GM12865 (cell line): Measurements from ENCODE around the gene CDT1.
A peak's percentile ranks its signal among the peaks of the same experiment; 100 is the strongest.

Experiments used
- DNase-seq: peaks from one replicate; pipeline ENCODE4 v3.0.0; 2010; ENCODE audit warnings: low read depth
- H3K4me3 ChIP-seq: 2 replicates; pipeline ENCODE4 v1.5.1; 2011; ENCODE audit warnings: mild to moderate bottlenecking, low read depth, low read length, control low read depth
- TF ChIP-seq, protein P1 (sequence below): IDR thresholded peaks from 2 replicates; pipeline ENCODE4 v1.5.1; 2011; ENCODE audit warnings: low read length, control low read depth, low read depth, inconsistent platforms; ENCODE audit not compliant: insufficient read depth; ENCODE audit errors: missing control alignments

The CDT1 gene

DNA sequence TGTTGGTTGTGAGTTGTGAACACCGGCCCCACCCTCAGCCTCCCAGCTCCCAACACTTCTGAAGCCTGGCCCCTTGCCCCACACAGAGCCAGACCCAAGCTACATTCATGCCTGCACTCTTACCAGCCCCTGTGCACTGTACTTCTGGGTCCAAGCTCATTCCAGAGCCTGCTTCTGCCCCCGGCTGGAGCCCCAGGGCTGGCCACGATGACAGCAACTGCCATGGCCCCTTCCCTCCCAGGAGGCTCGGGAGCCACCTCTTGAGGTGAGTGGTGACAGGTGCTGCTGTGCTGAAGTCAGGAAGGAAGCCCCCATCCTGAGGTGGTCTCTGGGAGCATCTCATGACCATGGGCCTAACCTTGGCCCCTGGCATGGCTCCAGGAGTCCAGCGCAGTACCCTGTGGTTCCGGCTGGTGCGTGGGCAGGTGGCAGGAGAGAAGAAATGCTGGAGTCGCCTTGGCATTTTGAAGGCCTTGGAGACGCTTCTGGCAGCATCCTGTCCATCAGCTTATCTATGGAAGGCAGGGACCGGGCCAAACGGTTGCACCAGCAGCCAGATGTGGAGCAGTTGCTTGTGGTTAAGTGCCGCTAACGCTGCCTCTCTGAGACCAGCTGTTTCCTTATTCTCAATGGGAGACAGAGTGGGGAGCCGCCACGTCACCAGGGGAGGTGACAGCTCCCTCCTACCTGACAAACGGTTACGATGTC, 3.9 kb upstream of the CDT1 start:
- TF ChIP-seq, protein P1, sequence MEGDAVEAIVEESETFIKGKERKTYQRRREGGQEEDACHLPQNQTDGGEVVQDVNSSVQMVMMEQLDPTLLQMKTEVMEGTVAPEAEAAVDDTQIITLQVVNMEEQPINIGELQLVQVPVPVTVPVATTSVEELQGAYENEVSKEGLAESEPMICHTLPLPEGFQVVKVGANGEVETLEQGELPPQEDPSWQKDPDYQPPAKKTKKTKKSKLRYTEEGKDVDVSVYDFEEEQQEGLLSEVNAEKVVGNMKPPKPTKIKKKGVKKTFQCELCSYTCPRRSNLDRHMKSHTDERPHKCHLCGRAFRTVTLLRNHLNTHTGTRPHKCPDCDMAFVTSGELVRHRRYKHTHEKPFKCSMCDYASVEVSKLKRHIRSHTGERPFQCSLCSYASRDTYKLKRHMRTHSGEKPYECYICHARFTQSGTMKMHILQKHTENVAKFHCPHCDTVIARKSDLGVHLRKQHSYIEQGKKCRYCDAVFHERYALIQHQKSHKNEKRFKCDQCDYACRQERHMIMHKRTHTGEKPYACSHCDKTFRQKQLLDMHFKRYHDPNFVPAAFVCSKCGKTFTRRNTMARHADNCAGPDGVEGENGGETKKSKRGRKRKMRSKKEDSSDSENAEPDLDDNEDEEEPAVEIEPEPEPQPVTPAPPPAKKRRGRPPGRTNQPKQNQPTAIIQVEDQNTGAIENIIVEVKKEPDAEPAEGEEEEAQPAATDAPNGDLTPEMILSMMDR, result no peak
- no peak overlapping the region for H3K4me3 ChIP-seq
- DNase-seq, result no peak

DNA sequence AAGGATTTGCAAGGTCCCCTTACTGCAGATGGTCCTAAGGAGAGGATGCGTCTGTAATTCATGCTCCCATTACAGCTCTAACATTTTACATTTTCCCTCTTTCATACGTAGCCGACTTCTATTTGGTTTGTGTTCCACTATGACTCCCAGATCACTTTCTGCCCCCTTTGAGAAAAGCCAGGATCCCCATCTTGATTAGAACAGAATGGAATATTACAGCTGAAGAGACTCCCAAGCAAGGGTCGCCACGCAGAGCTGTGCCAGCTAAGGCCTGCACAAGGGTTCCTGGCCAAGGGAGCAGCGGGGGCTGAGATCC, 3.4 kb upstream of the CDT1 start:
- TF ChIP-seq, protein P1, result no peak
- no peak for DNase-seq
- no peak overlapping the region for H3K4me3 ChIP-seq

DNA sequence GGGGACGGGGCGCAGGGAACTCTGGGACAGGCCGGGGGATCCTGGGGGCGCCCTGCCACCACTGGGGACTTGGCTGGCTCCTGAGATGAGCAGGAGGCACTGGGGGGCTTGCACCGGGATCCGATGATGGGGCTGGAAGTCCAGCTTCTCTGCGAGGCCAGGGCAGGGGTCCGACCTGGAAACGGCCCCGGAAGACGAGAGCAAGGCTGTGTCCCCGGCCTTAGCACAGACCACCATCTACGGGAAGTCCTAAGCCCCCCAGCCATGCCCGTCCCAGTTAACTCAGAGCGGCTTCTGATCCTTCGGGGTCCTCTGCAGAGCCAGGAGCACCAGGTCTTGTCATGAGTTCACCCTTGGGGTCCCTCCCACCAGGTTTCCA, 573 bp downstream of the CDT1 start:
- no peak for DNase-seq
- H3K4me3 ChIP-seq, result peak overlapping the region; percentile 64
- TF ChIP-seq, protein P1, result no peak

DNA sequence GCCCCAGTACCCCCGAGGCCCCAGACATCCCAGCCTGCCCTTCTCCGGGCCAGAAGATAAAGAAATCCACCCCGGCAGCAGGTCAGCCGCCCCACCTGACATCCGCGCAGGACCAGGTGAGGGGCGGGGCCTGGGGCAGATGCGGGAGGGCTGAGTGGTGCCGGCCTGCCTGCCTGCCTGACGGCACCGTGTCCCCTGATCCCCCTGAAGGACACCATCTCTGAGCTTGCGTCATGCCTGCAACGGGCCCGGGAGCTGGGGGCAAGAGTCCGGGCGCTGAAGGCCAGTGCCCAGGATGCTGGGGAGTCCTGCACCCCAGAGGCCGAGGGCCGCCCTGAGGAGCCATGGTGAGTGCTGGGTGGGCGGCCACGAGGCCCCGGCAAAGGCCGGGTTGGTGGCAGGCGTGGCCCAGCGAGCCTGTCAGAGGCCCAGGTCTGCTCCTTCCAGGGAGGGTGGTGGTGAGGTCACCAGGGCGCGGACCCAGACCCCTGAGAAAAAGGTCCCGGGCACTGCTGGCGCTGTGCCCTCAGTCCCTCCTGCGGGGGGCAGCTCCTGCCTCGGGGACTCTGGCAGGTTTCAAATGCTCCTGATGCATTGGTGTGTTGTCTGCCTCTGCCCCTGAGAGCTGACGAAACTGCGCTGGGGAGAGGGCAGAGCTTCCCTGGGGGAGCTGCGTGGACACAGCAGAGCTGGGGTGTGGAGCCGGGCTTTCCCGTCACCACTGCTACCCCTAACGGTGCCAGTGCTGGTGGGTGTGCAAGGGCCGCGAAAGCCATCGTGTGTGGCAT, 1.2 kb downstream of the CDT1 start:
- peak overlapping the region; percentile 64 for H3K4me3 ChIP-seq
- TF ChIP-seq, protein P1, result no peak
- DNase-seq, result peak; percentile 65

GRCh38 chr16:88805340-88805715, 1.7 kb downstream of the CDT1 start:
- TF ChIP-seq, protein P1, result no peak
- DNase-seq, result no peak
- peak overlapping the region; percentile 64 for H3K4me3 ChIP-seq

- TF ChIP-seq, protein P1, result no peak
- no peak for DNase-seq
- H3K4me3 ChIP-seq, result no peak overlapping the region
Observed at GRCh38 chr16:88805887-88806393, 2.4 kb downstream of the CDT1 start.

DNA sequence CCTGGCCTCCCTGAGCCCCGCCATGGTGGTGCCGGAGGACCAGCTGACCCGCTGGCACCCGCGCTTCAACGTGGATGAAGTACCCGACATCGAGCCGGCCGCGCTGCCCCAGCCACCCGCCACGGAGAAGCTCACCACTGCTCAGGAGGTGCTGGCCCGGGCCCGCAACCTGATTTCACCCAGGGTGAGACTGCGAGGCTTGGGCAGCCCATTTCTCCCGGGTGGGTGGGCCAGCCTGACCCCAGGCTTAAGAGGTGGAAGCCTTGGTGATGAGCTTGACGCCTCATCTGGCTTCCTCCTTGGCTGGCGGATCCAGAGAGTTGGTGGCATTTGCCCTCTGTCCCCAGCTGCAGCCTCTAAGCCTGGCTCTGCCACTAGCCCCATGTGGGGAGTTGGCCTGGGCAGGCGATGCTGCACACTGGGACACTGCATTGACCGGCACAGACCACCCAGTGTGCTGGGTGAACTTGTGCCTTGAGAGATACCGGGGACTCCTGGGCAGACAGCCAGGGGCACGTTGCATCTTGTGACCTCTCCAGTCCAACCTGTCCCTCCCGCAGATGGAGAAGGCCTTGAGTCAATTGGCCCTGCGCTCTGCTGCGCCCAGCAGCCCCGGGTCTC, 3.0 kb downstream of the CDT1 start:
- no peak overlapping the region for H3K4me3 ChIP-seq
- no peak for DNase-seq
- TF ChIP-seq, protein P1, result no peak
